GM12878 (cell line): ENCODE measurements around the gene GFAP. TPM values are rescaled to one million over a fixed set of nuclear protein-coding genes. Genes with fewer than 3 reads are reported as not detected.

Source experiments
- ATAC-seq: fragments of 200-7000 bp; cut with Tn5 transposase; 3 replicates; pipeline ENCODE4 v1.9.1; 2020; ENCODE audit warnings: mild to moderate bottlenecking, moderate library complexity
- BruUV-seq: library from RNA; stranded (reverse); fragments of 400-500 nt; replicated peaks from 2 replicates; lab custom pipeline; 2021; lab: Mats Ljungman, UMichigan
- CTCF ChIA-PET: fragments of 300-600 bp; sonication (Branson Sonifier 250); formaldehyde crosslinking; extraction: SDS; loops from one replicate; lab custom pipeline; 2021; ENCODE audit warnings: inconsistent platforms; lab: Yijun Ruan, JAX
- POLR2A ChIA-PET: fragments of 350-600 bp; formaldehyde crosslinking; extraction: SDS; loops from one replicate; lab custom pipeline; 2021; ENCODE audit warnings: inconsistent platforms; lab: Charles Lee
- RAD21 ChIA-PET: fragments of 300-600 bp; sonication (Branson Sonifier 250); formaldehyde crosslinking; loops from one replicate; lab custom pipeline; 2023; ENCODE audit warnings: antibody characterized with exemption; ENCODE audit not compliant: unreplicated experiment; lab: Charles Lee
- SMC1A ChIA-PET: fragments of 300-600 bp; sonication (Branson Sonifier 250); formaldehyde crosslinking; loops from one replicate; lab custom pipeline; 2023; ENCODE audit not compliant: unreplicated experiment, uncharacterized antibody; lab: Charles Lee
- DNase-seq: peaks from one replicate; pipeline ENCODE4 v3.0.0-alpha.2; 2011; ENCODE audit warnings: low read depth, low spot score
- FAIRE-seq: peaks from 3 replicates; lab custom pipeline; 2011; peaks lifted over from hg19 to GRCh38; lab: Jason Lieb, UNC
- H2AFZ ChIP-seq: 2 replicates; pipeline ENCODE4 v1.6.0; 2011; ENCODE audit warnings: low read depth, low read length, control low read depth; ENCODE audit not compliant: control insufficient read depth
- H3K27ac ChIP-seq: 2 replicates; pipeline ENCODE4 v1.5.1; 2011; ENCODE audit warnings: control low read depth; ENCODE audit not compliant: control insufficient read depth, insufficient read depth
- H3K27me3 ChIP-seq, 2 experiments: replicated peaks in 1 of 2; 2 replicates each; pipeline versions ENCODE4 v1.6.0 to v1.6.1; 2011; ENCODE audit warnings: low read length in 1 of 2; ENCODE audit not compliant: control insufficient read depth in 2 of 2, insufficient read depth in 2 of 2
- H3K36me3 ChIP-seq, 2 experiments: 2 replicates each; pipeline ENCODE4 v1.5.1; 2011; ENCODE audit warnings: low read length in 1 of 2; ENCODE audit not compliant: control insufficient read depth in 2 of 2, insufficient read depth in 2 of 2
- H3K4me1 ChIP-seq: 2 replicates; pipeline ENCODE4 v1.6.1; 2011; ENCODE audit warnings: mild to moderate bottlenecking, low read length, moderate library complexity, mixed read lengths; ENCODE audit not compliant: control insufficient read depth, insufficient read depth
- H3K4me2 ChIP-seq: 2 replicates; pipeline ENCODE4 v1.6.0; 2011; ENCODE audit warnings: control low read depth; ENCODE audit not compliant: control insufficient read depth, insufficient read depth
- H3K4me3 ChIP-seq: fragments of 200-600 bp; sonication (generic); 2 replicates; pipeline ENCODE4 v1.5.1; 2016
- H3K79me2 ChIP-seq: 2 replicates; pipeline ENCODE4 v1.6.0; 2011; ENCODE audit warnings: low read length; ENCODE audit not compliant: control insufficient read depth, insufficient read depth
- H3K9ac ChIP-seq: 2 replicates; pipeline ENCODE4 v1.8.0; 2011; ENCODE audit warnings: low read length, control low read depth, mixed read lengths; ENCODE audit not compliant: control insufficient read depth, insufficient read depth
- H3K9me3 ChIP-seq: replicated peaks from 3 replicates; pipeline ENCODE4 v1.5.1; 2011; ENCODE audit warnings: mild to moderate bottlenecking, low read length; ENCODE audit not compliant: control insufficient read depth, insufficient read depth
- H4K20me1 ChIP-seq: 2 replicates; pipeline ENCODE4 v1.6.0; 2011; ENCODE audit not compliant: control insufficient read depth, insufficient read depth
- MXI1 ChIP-seq: fragments of 150-350 bp; IDR thresholded peaks from 2 replicates; pipeline ENCODE4 v1.6.1; 2011; ENCODE audit warnings: low read depth, mild to moderate bottlenecking, inconsistent platforms, low read length, improper control_type of control experiment
- NFYA ChIP-seq: IDR thresholded peaks from 2 replicates; pipeline ENCODE4 v1.6.1; 2011; ENCODE audit warnings: low read depth, mild to moderate bottlenecking, low read length, improper control_type of control experiment, borderline replicate concordance
- RCOR1 ChIP-seq: conservative IDR thresholded peaks from 2 replicates; pipeline ENCODE4 v1.6.1; 2012; ENCODE audit warnings: low read depth, low read length, improper control_type of control experiment
- SPI1 ChIP-seq: IDR thresholded peaks from 2 replicates; pipeline ENCODE4 v1.6.1; 2011; ENCODE audit warnings: low read depth, mild to moderate bottlenecking, low read length, moderate library complexity, borderline replicate concordance; ENCODE audit not compliant: insufficient read depth
- STAT1 ChIP-seq: fragments of 450-650 bp; conservative IDR thresholded peaks from 2 replicates; pipeline ENCODE4 v1.6.1; 2014; ENCODE audit warnings: antibody characterized with exemption, mild to moderate bottlenecking
- USF2 ChIP-seq: IDR thresholded peaks from 2 replicates; pipeline ENCODE4 v1.6.1; 2011; ENCODE audit warnings: low read depth, low read length, improper control_type of control experiment, borderline replicate concordance
- WGBS: methylation state at CpG from one replicate; pipeline ENCODE4 v1.1.6; 2016; ENCODE audit warnings: low lambda C conversion rate; ENCODE audit not compliant: insufficient replicate concordance, insufficient coverage; ENCODE audit errors: missing lambda C conversion rate; 5-methylcytosine and 5-hydroxymethylcytosine counted together
- in situ Hi-C: fragments of 300-500 bp; cut with MboI; formaldehyde crosslinking; loops from 9 replicates; pipeline ENCODE4 v1.14.3; 2018; ENCODE audit warnings: mixed read lengths
- intact Hi-C: fragments of 100-400 bp; cut with micrococcal nuclease; formaldehyde crosslinking; loops from one replicate; pipeline ENCODE4 v1.14.2; 2022; ENCODE audit not compliant: unreplicated experiment
- polyA plus RNA-seq, 11 experiments: library from polyadenylated mRNA; depleted of rRNA in 4 of 11; unstranded in 6 of 11; stranded (reverse) in 5 of 11; fragments of >200 nt; fragmentation: Nextera tagmentation in 4 of 11; fragmentation: Illumina TruSeq in 1 of 11; extraction: Ambion mirVana in 4 of 11; extraction: Trizol in 1 of 11; gene quantifications; 1 replicate in 1 of 11; 2 replicates in 10 of 11; pipeline versions ENCODE4 v1.2.1 to v1.2.3, GENCODE V29; 2011 to 2016; ENCODE audit warnings: inconsistent platforms in 2 of 11, missing spikeins in 2 of 11, low read depth in 1 of 11
- total RNA-seq, 4 experiments: library from RNA; depleted of rRNA in 3 of 4; stranded (reverse); fragments of >200 nt in 3 of 4; fragmentation: Illumina TruSeq in 1 of 4; extraction: Trizol in 1 of 4; gene quantifications; 2 replicates each; pipeline versions ENCODE4 v1.2.1 to v1.2.3, GENCODE V29; 2013 to 2021

Gene GFAP
- total and polyA plus RNA-seq, 10 of the 15 experiments (the other 5 are each of a cell fraction or from before 2014, with no cell fraction given), result 0.04 to 0.25 TPM; not detected in 8

DNA sequence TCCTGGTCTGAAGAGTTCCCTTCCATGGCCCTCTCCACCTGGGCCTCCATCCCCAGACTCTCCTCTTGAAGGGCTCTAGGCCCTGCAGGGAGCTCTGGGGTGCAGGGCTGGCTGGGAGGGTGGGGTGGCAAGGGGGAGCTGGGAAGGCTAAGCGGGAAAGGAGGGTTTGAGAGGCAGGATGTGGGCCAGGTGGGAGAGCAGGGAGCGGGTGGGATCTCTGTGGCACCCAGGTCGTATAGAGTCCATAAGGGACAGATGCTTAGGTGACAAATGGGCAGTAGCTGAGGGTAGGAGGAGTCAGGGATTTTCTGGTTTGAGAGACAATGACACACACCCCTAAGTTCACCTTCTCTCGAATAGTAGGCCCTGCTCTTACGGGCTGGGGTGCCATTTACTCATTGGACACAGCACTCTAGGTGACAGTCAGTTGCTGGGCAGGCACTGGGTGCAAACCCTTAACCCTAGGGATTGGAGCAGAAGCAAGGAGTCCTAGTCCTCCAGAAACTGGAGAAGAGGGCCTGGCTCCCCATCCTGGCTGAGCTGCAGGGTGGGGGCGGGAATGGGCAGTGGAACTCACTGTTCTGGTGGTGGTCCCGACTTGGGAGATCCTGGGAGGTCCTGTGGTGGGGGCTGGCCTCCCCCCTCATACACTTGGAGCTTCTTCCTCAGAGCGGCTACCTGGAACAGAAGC, 16.9 kb upstream of the GFAP start:
- H3K4me3 ChIP-seq, result no peak overlapping the region
- RAD21 ChIA-PET, result no interaction called here
- H3K27me3 ChIP-seq, result no peaks in the 10 kb centered on the region
- 78% methylated on average over 6 of the region's 8 CpGs for WGBS
- TF ChIP-seq NFYA (no peak), USF2 (no peak), STAT1 (no peak), SPI1 (no peak), MXI1 (no peak), RCOR1 (no peak)
- TF ChIP-seq, all 136 proteins: peak for 0
- H3K36me3 ChIP-seq, result peaks cover 42 to 64% of the 10 kb centered on the region in 2 experiments
- H3K9ac ChIP-seq, result no peak overlapping the region
- CTCF ChIA-PET, result interaction anchor here (1.1 kb wide), 1 partner anchor 14 kb away, joined by 3 read pairs; no protein-coding TSS in a partner anchor
- in situ Hi-C loops (no loop called here), intact Hi-C loops (no loop called here)
- SMC1A ChIA-PET, result interaction anchor here (2.5 kb wide), 1 partner anchor 12 kb away, joined by 7 read pairs; no protein-coding TSS in a partner anchor
- no peak overlapping the region for H3K27ac ChIP-seq
- no peak for DNase-seq
- no peaks in the 10 kb centered on the region for H3K9me3 ChIP-seq
- H3K79me2 ChIP-seq, result no peaks in the 10 kb centered on the region
- H3K4me1 ChIP-seq, result no peaks in the 10 kb centered on the region
- POLR2A ChIA-PET, result interaction anchor here (0.5 to 0.6 kb wide), 2 partner anchors 151 to 641 kb away, joined by 3 to 7 read pairs; no protein-coding TSS in a partner anchor
- ATAC-seq, result no peak
- no peak overlapping the region for H2AFZ ChIP-seq
- no TSS peak for BruUV-seq
- no peak for FAIRE-seq
- no peaks in the 10 kb centered on the region for H4K20me1 ChIP-seq
- no peak overlapping the region for H3K4me2 ChIP-seq
